NCI-H1436 treated with DMSO at 0.1 percent for 48 hours (cell line): ENCODE results near the gene CYP2S1.

Experiments used
- DNase-seq: peaks from one replicate; lab custom pipeline; 2025; lab: John Stamatoyannopoulos, UW

The CYP2S1 gene

GRCh38 chr19:41194157-41194552, 1.1 kb downstream of the CYP2S1 start:
- DNase-seq = no peak

GRCh38 chr19:41195675-41196497, 2.9 kb downstream of the CYP2S1 start:
- no peak for DNase-seq

- DNase-seq = no peak
These were observed 5.5 kb downstream of the CYP2S1 start for GRCh38 chr19:41198559-41198958.

GRCh38 chr19:41203371-41203770, 10.4 kb downstream of the CYP2S1 start:
- no peak for DNase-seq

- peak; percentile 43 for DNase-seq
These were observed 11.3 kb downstream of the CYP2S1 start for GRCh38 chr19:41204338-41204737.

GRCh38 chr19:41205995-41206394, 13.0 kb downstream of the CYP2S1 start:
- no peak for DNase-seq

- no peak for DNase-seq
These were observed 13.4 kb downstream of the CYP2S1 start for GRCh38 chr19:41206456-41206855.

- no peak for DNase-seq
These were observed 14.1 kb downstream of the CYP2S1 start for GRCh38 chr19:41206926-41207750.

GRCh38 chr19:41214161-41214560, 21.1 kb downstream of the CYP2S1 start:
- no peak for DNase-seq

- no peak for DNase-seq
These were observed 24.7 kb downstream of the CYP2S1 start for GRCh38 chr19:41217741-41218140.

- no peak for DNase-seq
These were observed 25.2 kb downstream of the CYP2S1 start for GRCh38 chr19:41218249-41218614.

GRCh38 chr19:41218615-41219507, 25.8 kb downstream of the CYP2S1 start, which contains the start of gene AXL:
TSS of gene AXL (plus strand) at chr19:41219223. CDS start at chr19:41219393, 170 bp downstream.
- DNase-seq = no peak

GRCh38 chr19:41219924-41220567, 27.0 kb downstream of the CYP2S1 start:
- DNase-seq = no peak

GRCh38 chr19:41220811-41221210, 27.8 kb downstream of the CYP2S1 start:
- no peak for DNase-seq

- DNase-seq = no peak
These were observed 28.6 kb downstream of the CYP2S1 start for GRCh38 chr19:41221514-41222205.

GRCh38 chr19:41222240-41222639, 29.2 kb downstream of the CYP2S1 start:
- DNase-seq = no peak

GRCh38 chr19:41223431-41224234, 30.6 kb downstream of the CYP2S1 start:
- no peak for DNase-seq

GRCh38 chr19:41224632-41225031, 31.6 kb downstream of the CYP2S1 start:
- no peak for DNase-seq

GRCh38 chr19:41225238-41226052, 32.4 kb downstream of the CYP2S1 start:
- DNase-seq = no peak
